ENCODE data around the gene TDP1. TPM values are rescaled to one million over a fixed set of nuclear protein-coding genes. Genes with fewer than 3 reads are reported as not detected.

TDP1 gene
- total and polyA plus RNA-seq, 2 experiments from 2014 or later, result 23.0 to 63.6 TPM

DNA sequence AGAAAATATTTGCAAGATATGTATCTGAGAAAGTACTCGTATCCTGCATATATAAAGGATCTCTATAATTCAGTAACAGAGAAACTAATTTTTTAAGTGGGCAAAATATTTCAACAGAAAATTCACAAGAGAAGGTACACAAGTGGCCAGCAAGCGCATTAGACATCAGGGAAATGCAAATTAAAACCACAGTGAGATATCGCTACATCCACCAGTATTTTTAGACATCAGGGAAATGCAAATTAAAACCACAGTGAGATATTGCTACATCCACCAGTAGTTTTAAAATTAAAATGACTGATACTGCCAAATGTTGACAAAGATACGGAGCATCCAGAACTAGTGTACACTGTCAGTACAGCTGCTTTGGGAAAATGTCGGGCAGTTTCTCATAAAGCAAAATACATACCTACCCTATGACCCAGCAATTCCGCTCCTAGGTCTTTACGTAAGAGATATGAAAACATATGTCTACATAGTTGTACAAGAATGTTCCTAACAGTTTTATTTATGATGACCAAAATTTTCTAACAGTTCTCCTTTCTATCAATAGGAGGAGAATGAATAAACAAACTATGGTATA lies 103.2 kb downstream of the TDP1 start (continued):
- TF ChIP-seq, protein P1, sequence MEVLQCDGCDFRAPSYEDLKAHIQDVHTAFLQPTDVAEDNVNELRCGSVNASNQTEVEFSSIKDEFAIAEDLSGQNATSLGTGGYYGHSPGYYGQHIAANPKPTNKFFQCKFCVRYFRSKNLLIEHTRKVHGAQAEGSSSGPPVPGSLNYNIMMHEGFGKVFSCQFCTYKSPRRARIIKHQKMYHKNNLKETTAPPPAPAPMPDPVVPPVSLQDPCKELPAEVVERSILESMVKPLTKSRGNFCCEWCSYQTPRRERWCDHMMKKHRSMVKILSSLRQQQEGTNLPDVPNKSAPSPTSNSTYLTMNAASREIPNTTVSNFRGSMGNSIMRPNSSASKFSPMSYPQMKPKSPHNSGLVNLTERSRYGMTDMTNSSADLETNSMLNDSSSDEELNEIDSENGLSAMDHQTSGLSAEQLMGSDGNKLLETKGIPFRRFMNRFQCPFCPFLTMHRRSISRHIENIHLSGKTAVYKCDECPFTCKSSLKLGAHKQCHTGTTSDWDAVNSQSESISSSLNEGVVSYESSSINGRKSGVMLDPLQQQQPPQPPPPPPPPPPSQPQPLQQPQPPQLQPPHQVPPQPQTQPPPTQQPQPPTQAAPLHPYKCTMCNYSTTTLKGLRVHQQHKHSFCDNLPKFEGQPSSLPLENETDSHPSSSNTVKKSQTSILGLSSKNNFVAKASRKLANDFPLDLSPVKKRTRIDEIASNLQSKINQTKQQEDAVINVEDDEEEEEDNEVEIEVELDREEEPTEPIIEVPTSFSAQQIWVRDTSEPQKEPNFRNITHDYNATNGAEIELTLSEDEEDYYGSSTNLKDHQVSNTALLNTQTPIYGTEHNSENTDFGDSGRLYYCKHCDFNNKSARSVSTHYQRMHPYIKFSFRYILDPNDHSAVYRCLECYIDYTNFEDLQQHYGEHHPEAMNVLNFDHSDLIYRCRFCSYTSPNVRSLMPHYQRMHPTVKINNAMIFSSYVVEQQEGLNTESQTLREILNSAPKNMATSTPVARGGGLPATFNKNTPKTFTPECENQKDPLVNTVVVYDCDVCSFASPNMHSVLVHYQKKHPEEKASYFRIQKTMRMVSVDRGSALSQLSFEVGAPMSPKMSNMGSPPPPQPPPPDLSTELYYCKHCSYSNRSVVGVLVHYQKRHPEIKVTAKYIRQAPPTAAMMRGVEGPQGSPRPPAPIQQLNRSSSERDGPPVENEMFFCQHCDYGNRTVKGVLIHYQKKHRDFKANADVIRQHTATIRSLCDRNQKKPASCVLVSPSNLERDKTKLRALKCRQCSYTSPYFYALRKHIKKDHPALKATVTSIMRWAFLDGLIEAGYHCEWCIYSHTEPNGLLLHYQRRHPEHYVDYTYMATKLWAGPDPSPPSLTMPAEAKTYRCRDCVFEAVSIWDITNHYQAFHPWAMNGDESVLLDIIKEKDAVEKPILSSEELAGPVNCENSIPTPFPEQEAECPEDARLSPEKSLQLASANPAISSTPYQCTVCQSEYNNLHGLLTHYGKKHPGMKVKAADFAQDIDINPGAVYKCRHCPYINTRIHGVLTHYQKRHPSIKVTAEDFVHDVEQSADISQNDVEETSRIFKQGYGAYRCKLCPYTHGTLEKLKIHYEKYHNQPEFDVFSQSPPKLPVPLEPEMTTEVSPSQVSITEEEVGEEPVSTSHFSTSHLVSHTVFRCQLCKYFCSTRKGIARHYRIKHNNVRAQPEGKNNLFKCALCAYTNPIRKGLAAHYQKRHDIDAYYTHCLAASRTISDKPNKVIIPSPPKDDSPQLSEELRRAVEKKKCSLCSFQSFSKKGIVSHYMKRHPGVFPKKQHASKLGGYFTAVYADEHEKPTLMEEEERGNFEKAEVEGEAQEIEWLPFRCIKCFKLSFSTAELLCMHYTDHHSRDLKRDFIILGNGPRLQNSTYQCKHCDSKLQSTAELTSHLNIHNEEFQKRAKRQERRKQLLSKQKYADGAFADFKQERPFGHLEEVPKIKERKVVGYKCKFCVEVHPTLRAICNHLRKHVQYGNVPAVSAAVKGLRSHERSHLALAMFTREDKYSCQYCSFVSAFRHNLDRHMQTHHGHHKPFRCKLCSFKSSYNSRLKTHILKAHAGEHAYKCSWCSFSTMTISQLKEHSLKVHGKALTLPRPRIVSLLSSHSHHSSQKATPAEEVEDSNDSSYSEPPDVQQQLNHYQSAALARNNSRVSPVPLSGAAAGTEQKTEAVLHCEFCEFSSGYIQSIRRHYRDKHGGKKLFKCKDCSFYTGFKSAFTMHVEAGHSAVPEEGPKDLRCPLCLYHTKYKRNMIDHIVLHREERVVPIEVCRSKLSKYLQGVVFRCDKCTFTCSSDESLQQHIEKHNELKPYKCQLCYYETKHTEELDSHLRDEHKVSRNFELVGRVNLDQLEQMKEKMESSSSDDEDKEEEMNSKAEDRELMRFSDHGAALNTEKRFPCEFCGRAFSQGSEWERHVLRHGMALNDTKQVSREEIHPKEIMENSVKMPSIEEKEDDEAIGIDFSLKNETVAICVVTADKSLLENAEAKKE (CRISPR knock-in tag; IDR thresholded peaks at IDR 0.05), result no peak
- TF ChIP-seq JUNB (IDR thresholded peaks at IDR 0.05; ENCODE audit: unreplicated experiment), result no peak

DNA sequence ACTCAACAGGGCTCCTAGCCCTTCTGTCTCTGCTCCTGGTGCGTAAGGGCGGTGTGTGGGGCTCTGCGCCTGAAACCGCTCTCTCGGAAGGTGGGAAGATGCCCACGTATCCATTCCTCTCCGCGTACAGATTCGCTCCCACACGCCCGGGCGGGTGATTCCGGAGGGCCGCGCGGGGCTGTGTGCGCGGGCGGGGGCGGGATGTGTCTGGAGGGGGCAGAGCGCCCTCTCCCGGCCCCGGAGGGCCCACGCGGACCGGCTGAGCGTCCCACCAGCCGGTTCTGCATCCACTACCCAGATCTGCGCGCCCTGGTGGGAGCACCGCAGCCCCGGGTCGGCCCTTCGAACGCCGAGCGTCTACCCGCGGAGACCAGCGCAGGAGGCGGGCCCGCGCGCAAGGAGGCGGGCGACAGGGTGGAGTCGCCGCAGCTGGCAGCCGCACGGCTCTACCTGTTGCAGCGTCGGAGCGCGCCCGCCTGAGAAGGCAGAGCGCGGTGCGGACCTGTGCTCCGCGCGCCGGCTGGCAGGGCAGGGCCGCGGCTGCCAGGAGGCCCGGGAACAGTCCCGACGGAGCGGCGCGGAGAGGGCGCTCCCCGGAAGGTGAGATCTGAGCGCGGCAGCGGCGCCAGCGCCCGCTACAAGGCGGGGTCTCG lies 104.7 kb downstream of the TDP1 start:
- Mint-ChIP-seq H3K4me1 (peaks cover 26% of the 10 kb centered on the region), H3K9me3 (no peaks in the 10 kb centered on the region), H3K36me3 (ENCODE audit: low read depth) (no peaks in the 10 kb centered on the region), H3K4me3 (peak overlapping the region; percentile 81), H3K27me3 (ENCODE audit: insufficient read depth, low read depth, poor library complexity) (peaks cover 56% of the 10 kb centered on the region), H3K27ac (no peak overlapping the region)
- peak; percentile 81 for ATAC-seq
- DNase-seq (ENCODE audit: low spot score), result peak; percentile 87
- Histone ChIP-seq H3K4me3 (peak overlapping the region; percentile 86), H3K27me3 (ENCODE audit: insufficient read depth) (peaks cover 77% of the 10 kb centered on the region), H3K4me2 (peak overlapping the region; percentile 94), H2AFZ (peak overlapping the region; percentile 99), H3K4me1 (ENCODE audit: insufficient read depth) (peaks cover 28% of the 10 kb centered on the region), H3K36me3 (ENCODE audit: insufficient read depth) (no peaks in the 10 kb centered on the region), H4K20me1 (replicated peaks; ENCODE audit: insufficient read depth) (0 out of 2 replicates have a peak, but pooled peaks cover 3% of the 10 kb centered on the region), H3K79me2 (replicated peaks; ENCODE audit: insufficient read depth) (no peaks in the 10 kb centered on the region), H3F3A (replicated peaks; ENCODE audit: low read depth) (peaks cover 5% of the 10 kb centered on the region; the same call in 1 of the 2 replicates), H3K9me2 (ENCODE audit: insufficient read depth) (no peaks in the 10 kb centered on the region), H3K27ac (ENCODE audit: low read depth) (no peak overlapping the region)
- TF ChIP-seq ZNF331 (CRISPR knock-in tag; IDR thresholded peaks at IDR 0.05; ENCODE audit: low read depth), result no peak
- TF ChIP-seq, protein P2, sequence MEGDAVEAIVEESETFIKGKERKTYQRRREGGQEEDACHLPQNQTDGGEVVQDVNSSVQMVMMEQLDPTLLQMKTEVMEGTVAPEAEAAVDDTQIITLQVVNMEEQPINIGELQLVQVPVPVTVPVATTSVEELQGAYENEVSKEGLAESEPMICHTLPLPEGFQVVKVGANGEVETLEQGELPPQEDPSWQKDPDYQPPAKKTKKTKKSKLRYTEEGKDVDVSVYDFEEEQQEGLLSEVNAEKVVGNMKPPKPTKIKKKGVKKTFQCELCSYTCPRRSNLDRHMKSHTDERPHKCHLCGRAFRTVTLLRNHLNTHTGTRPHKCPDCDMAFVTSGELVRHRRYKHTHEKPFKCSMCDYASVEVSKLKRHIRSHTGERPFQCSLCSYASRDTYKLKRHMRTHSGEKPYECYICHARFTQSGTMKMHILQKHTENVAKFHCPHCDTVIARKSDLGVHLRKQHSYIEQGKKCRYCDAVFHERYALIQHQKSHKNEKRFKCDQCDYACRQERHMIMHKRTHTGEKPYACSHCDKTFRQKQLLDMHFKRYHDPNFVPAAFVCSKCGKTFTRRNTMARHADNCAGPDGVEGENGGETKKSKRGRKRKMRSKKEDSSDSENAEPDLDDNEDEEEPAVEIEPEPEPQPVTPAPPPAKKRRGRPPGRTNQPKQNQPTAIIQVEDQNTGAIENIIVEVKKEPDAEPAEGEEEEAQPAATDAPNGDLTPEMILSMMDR (conservative IDR thresholded peaks at IDR 0.05; ENCODE audit: low read depth in 2 of 2), result peak; percentile 43 to 75
- no peak for TF ChIP-seq CREB1 (CRISPR knock-in tag; IDR thresholded peaks at IDR 0.05; ENCODE audit: low read depth)
